Activated CD4-positive, alpha-beta T cell treated with anti-CD3 and anti-CD28 coated beads for 48 hours (primary cell): ENCODE data around the gene IL4.

Experiments used
- DNase-seq: peaks from one replicate; pipeline ENCODE4 v3.0.0-alpha.2; 2020

The IL4 gene

DNA sequence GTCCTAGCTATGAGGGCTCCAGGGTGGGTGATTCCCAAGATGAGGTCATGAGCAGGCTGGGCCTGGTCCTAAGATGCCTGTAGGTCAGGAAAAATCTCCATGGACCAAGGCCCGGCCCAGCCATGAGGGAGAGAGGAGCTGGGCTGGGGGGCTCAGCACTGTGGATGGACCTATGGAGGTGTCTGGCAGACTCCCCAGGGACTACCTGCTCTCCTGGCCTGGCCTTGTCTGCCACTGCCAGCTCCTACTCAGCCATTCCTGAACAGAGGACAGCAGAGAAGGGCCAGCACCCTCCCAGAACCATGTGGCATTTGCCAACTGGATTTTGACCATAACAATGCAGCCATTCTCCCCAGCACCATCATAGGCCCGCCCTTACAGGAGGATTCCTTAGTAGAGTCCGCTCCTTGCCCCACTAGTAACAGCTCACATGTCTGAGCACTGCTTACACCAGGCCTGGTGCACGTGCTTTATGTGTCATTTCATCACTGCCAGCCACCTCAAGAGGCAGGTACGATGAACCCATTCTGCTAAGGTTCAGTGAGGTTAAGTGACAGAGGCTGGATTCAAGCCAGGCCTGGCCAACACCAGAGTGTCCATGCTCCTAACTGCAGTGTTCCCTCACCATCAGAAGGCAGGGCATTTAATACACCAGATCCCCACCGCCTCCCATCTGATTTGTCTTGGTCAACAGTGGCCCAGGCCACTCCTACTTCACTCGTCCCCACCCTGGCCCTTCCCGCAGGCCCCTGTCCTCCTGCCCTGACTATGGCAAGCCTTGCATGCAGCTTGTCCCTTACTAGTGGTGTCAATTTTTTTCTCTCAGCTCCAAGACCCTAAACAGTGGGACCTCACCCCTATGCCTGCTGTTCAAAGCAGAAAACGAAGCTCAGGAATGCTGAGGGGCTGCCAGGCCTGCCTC, 15.1 kb upstream of the IL4 start:
- no peak for DNase-seq

DNA sequence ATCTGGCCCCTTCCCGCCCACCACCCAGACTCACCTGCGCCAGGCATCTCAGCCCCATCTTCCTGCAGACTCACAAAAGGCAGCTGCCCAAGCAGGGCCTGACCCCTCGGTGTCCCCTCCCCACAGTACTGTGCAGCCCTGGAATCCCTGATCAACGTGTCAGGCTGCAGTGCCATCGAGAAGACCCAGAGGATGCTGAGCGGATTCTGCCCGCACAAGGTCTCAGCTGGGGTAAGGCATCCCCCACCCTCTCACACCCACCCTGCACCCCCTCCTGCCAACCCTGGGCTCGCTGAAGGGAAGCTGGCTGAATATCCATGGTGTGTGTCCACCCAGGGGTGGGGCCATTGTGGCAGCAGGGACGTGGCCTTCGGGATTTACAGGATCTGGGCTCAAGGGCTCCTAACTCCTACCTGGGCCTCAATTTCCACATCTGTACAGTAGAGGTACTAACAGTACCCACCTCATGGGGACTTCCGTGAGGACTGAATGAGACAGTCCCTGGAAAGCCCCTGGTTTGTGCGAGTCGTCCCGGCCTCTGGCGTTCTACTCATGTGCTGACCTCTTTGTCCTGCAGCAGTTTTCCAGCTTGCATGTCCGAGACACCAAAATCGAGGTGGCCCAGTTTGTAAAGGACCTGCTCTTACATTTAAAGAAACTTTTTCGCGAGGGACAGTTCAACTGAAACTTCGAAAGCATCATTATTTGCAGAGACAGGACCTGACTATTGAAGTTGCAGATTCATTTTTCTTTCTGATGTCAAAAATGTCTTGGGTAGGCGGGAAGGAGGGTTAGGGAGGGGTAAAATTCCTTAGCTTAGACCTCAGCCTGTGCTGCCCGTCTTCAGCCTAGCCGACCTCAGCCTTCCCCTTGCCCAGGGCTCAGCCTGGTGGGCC, 13.9 kb upstream of the IL4 start:
- no peak for DNase-seq

DNA sequence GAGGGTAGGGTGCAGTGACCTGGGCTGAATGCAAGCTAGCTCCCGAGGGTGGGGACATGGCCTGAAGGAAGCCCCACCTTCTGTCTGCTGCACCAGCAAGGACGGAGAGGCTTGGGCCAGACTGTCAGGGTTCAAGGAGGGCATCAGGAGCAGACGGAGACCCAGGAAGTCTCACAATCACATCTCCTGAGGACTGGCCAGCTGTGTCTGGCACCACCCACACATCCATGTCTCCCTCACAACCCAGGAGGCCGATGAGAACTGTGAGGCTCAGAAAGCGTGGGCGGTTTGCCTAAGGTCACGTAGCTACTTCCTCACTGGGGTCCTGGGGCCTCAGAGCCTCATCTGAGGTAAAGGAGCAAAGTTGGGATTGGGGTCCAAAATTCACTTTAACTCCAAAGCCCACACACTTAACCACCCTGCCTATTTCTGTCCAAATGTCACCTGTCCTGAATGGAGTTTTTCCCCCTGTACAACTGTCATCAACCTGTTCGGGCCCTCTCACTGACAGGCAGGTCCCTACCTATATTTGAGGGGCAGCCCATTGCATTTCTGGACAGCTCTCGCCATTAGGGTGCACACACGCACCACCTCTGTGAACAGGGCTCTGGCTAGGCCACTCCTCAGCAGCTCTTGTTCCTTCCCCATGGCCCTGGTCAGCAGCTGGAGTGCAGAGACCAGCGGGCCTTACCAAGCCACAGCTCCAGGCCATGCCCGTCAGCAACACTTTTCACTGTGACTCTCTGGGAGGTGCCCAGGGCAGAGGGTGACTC, 12.4 kb upstream of the IL4 start:
- DNase-seq: peak; percentile 33

DNA sequence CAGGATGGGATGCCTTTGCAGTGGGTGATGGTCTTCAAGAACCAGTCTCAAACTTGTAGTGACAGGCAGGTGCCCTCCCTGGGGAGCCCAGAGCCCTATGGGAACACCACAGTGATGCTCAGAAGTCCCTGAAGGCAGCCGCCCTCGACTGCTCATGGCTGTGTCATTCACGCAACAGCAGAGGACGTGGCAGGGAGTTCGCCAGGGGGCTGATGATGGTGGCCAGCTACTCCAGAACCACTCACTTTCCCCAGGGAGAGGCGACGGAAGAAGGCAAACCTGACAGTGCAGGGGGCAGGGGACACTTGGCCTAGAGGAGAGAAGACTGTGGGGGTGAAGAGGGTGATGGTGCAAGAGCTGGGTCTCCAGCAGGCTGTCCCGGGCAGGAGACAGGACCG, 11.8 kb upstream of the IL4 start:
- no peak for DNase-seq

DNA sequence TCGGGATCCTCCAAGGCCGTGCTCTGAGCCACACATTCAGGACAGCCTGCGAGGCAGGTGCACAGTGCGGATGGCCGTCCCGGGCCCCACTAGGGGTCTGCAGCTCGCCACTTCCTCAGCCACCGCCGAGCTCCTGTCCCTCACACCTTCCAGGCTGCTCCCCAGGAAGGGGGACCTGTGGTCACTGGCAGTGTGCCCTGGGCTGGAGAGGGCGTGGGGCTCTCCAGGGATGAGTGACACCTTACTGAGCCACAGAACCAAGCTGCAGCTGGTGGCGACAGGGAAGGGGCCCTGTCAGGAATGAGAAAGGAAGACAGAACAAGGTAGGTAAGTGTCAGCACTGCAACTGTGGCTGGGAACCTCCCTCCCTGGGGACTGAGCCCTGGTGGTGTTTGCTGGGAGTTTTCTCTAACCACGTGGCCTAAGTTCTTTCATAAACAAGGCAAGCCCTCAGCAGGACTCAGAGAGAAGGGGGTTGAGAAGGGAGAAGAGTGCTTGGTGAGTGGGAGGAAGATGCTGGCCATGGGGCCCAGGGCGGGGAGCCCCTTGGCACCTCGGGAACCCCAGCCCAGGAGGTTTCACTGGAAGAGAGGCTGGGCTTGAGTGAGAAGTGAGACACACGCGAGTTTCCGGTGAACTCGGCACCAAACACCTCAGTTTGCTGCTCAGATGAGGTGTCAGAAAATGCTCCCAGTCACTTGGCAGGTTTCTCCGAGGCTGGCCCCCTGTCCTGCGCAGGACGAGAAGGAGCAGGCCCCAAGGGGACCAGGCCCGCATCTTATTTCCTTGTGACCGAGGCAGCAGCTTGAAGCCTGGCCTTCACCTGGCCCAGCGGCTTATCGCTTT, 10.6 kb upstream of the IL4 start:
- DNase-seq: peak; percentile 76

DNA sequence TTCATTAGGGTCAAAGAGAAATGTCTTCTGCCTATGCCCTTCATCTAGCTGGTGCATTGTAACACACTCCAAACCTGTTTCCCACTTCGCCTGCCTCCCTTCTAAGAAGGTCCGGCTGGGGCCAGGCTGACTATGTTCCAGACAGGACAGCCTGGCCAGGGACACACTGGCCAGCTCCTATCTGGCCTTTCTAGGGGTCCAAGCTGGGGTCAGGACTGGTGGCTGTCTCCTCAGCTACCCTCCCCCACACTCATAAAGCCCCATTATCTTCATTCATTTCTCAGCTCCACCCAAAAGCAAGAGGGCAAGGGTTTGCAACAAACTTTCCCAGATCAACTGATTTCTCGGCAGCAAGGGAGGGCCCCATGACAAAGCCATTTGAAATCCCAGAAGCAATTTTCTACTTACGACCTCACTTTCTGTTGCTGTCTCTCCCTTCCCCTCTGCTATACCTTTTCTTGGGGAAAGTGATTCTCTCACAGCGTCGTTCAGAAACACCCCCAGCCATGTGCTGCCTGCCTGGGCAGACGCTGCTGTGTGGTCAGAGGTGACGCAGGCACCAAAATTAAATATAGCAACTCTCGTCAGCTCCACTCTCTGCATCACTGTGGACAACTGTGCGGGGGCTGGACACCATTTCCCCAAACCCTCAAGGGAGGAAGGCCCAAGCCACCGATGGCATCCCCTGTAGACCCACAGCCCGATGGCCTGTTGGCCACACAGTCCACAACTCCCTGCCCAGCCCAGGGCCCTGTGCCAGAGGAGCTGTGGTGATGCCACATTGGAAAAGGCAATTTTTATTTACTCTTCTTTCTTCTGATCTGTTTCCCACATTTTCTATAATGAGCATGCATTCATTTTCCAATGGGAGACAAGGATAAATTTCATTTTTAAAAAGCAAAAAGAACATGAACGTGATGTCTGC, 9.8 kb upstream of the IL4 start:
- DNase-seq: no peak

DNA sequence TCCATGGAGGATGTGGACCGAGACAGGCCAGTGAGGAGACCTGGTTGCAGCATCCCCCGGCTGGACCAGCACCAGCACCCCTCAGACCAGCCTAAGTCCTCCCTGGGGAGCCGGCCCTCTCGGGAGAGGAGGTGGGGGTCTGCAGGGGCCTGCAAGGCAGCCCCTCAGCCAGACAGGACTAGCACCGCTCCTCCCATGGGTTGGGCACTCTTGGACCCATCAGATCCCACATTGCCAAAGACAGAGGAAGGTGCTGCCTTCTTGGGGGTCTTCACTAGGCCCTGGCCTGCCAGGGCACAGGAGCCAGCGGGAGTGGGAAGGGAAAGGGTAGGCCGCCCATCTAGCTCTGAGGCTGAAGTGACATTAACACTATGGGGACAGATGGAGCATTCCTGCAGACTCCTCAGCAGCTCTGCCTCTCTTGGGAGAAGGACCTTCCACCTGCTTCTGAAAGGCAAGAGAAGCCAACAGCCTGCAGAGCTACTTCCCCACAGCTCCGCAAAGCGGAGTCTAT, 9.0 kb upstream of the IL4 start:
- no peak for DNase-seq

DNA sequence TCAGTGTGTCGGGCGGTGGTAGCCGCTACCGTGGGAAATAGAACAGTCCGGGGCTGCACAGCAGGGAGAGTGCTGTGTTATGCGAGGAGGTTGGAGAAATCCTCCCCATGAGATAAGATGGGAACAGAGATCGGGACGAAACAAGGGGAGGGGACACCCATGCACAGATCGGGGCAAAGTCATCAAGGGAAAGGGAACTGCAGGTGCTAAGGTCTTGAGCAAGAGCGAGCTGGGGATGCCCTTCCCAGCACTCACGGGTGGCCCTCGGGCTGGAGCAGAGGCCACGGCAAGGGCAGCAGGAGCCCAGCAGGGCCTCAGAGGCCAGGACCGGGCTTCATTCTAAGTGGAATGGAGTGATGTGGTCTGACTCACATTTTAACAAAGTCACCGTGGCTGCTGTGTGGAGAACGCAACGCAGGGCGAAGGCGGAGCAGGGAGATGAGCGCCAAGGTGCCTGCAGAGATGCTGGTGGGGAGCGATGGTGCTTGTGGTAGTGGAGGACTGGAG, 8.2 kb upstream of the IL4 start:
- DNase-seq: no peak

DNA sequence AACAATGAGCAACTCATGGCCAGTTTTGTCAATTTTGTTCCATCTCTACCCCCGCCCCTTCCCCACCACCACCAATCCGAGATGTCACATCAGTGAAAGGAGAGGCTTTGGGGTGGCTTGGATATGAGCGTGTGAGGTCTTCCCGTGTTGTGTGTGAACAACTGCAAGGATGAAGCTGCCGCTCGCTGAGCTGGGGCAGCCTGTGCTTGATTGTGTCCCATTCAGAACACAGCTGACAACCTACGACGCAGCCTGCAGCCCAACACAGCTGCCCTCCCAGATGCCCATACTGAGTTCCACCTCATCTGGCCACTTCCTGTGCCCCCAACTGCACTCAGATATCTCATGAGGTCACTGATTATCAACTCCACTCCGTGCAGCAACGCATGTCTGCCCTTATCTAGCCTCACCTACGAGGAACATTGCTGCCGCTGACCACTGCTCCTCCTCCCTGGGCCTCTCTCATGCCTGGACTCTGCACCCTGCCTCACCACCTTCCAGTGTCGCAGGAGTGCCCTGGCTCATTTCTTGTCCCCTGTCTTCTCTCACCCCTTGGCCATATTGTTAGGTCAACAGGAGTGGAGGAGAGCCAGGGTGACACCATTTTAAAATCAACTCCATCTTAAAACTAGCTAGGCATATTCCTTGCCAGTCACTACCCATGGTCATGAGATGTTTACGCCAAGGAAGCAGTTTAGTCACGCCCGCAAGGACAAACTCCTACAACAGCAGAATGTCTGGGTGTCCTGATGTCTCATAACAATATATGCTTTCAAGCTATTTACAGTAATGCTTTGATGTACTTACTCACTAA, 7.3 kb upstream of the IL4 start:
- no peak for DNase-seq

DNA sequence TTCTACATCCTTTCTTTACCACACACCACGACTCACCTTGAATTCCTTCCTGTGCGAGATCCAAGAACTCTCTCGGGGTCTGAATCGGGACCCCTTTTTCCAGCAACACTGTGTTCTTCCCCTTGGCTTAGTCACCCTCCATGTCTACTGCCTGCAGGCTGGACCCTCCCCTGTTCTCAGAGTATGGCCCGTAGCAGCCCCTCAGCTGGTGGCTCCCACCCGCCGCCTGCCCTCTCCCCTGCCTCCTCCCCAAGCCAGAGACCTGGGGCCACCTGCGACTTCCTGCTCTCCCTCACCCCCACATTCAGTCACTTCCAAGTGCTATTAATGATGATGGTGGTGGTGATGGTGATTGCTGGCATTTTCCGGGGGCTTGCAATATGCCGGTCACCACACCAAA, 6.5 kb upstream of the IL4 start:
- DNase-seq: no peak

DNA sequence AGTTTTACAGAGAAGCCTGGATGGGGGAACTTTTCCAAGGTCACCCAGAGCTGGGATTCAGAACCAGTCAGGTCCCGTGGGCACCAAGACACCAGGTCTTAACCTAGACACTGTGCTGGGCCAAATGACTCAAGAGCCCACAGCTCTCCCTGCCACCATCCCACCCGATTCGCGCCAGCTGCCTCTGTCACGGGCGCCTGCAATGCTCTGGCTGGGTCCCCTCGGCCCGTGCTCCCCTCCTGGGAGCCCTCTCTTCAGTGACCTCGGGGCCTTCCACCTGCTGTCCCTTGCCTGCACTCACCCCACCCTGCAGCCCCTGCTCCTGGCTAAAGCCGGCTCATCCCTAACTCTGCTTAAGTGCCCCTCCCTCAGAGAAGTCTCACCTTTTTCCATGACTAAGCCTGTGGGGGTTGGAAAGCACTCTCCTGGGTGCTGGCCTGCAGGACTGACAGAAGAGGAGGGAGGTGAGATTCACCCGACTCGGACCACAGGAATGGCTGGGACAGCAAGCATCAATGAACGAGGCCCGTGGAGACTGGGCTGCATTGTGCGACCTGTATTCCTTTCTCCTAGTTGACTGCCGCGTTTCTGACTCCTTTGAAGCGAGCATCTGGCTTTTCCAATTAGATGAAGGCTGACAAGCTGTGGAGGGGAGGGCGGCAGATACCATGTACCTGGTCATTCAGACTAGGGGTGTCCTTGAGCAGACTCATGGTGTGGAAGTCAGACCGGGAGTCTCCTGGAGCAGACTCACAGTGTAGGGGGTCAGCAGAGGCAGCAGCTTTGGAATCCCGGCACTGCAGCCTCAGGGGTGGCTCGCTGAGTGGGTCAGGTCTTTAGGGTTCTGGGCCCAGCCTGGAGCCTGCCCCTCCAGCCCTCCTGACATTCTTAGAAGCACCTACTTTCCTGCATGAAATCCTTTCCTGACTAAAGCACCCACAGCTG, 5.8 kb upstream of the IL4 start:
- DNase-seq: no peak

DNA sequence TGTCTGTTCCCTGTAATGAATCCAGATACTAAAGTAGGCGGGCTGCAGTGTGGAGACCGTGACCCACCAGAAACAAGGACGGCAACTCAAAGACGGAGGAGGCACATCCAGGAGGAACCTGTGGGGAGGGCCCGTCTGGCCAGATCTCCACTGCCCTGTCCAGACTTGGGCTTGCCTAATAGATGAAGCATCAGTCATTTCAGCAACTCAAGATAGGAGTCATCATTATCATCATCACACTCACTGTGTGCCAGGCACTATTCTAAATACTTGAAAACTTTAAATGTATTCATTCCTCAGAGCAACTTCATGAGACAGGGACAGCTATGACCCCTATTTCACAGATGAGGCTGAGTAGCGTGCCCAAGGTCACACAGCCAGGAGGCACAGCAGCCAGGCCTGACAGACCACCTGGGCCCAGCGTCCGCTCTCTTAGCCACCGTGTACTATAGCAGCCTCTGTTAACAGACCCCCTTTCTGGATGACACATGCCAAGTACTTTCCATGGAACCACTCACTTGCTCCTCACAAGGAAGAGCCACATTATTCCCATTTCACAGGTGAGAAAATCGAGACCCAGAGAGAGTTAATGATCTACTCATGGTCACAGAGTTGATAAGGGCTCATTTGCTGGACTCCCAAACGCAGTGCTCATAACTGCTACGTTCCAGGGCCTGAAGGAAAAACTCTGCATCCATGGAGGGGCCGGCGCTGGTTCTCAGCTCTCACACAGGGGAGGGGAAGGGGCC, 4.9 kb upstream of the IL4 start:
- no peak for DNase-seq

DNA sequence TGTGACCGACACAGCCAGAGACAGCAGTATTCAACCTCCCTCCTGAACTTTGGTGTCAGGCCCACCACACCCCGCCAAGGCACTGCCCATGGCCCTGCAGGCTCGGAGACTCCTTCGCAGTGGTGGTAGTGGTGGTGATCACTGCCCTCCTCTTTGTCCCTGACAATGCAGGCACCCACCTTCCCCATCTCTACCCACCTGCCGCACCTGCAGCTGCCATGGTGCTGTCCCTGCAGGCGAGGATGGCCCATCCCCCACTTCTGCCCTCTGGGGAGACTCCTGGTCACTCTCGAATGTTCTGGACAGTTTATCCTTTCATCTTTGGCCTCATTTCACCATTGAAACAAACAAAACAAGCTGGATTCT, 4.4 kb upstream of the IL4 start:
- no peak for DNase-seq

DNA sequence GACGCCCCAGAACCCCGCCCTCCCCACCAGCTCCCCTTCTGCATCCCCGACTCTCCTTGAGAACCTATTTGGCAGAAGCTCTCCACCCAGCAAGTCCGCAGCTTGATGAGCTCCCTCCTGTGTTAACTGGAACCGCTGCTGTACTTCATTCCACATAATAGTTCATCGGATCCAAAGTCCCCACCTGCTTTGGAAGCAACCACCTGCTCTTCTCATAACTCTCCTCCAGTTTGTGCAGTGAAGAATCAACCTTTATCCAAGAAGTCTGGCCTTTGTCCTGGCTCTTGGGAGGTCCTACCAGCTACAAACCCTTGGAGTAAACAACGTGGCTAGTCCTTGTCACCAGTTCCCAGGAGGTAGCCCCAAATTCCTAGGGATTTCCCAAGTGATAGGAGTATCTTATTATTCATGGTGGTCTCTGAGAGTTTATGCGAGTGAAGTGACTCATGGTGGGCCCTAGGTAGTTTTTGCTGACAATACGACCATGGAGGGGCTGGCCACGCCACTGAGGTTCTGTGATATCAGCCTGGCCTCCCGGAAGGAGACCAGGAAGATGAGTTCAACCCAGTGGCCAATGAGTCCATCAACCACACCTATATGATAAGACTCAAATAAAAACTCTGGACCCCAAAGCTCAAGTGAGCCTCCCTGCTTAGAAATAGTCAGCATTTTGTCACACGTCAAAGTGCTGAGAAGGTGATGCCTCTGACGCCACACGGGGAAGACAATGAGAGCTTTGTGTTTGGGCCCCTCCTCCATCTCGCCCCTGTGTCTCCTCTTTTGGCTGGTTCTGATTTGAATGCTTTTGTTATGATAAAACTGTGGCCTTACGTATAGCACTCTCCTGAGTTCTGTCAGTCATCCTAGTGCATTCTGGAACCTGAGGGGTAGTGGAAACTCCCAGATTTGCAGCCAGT, 3.6 kb upstream of the IL4 start:
- DNase-seq: no peak

DNA sequence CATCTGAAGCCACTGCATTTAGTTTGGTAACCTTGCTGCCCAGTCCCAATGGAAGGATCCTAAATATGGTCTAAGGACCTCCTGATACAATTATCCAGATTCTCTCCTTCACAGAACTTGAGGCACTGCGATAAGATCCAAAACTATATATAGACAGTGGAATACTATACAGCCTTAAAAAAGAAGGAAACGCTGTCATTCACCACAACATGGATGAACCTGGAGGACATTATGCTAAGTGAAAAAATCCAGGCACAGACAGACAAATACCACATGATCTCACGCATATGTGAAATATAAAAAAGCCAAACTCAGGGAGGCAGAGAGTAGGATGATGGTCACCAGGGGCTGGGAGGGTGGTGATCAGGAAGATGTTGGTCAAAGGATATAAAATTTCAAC, 2.8 kb upstream of the IL4 start:
- DNase-seq: no peak

DNA sequence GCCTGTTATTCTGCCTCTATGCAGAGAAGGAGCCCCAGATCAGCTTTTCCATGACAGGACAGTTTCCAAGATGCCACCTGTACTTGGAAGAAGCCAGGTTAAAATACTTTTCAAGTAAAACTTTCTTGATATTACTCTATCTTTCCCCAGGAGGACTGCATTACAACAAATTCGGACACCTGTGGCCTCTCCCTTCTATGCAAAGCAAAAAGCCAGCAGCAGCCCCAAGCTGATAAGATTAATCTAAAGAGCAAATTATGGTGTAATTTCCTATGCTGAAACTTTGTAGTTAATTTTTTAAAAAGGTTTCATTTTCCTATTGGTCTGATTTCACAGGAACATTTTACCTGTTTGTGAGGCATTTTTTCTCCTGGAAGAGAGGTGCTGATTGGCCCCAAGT, 301 bp upstream of the IL4 start:
- no peak for DNase-seq
